Heart left ventricle (tissue), 16 donors: Measurements from ENCODE around the gene TBC1D3B. TPM values are rescaled to one million over a fixed set of nuclear protein-coding genes. Genes with fewer than 3 reads are reported as not detected.

Experiments used
- ATAC-seq, 4 donors: fragments of 200-7000 bp; cut with Tn5 transposase; one replicate each; pipeline ENCODE4 v1.9.1; 2020 to 2022; ENCODE audit warnings: moderate library complexity in 4 of 4, mild to moderate bottlenecking in 3 of 4, moderate number of reproducible peaks in 1 of 4
- DNase-seq, 5 donors: peaks; one replicate each; pipeline ENCODE4 v3.0.0-alpha.2; 2020
- H3K27ac ChIP-seq, 12 donors: fragments of 200-600 bp; sonication (generic) in 4 of 12; one replicate each; pipeline versions ENCODE4 v1.5.0 to v1.8.0; 2016 to 2022; ENCODE audit warnings: mild to moderate bottlenecking in 2 of 12
- H3K27me3 ChIP-seq, 9 donors: fragments of 200-600 bp; sonication (generic) in 2 of 9; one replicate each; pipeline versions ENCODE4 v1.5.1 to v1.8.0; 2016 to 2022; ENCODE audit warnings: mild to moderate bottlenecking in 3 of 9
- H3K36me3 ChIP-seq, 9 donors: fragments of 200-600 bp; sonication (generic) in 2 of 9; one replicate each; pipeline versions ENCODE4 v1.5.0 to v1.8.0; 2018 to 2022; ENCODE audit warnings: mild to moderate bottlenecking in 2 of 9
- H3K4me1 ChIP-seq, 12 donors: fragments of 200-600 bp; sonication (generic) in 4 of 12; one replicate each; pipeline versions ENCODE4 v1.5.0 to v1.8.0; 2016 to 2022; ENCODE audit warnings: mild to moderate bottlenecking in 3 of 12
- H3K4me3 ChIP-seq, 12 donors: fragments of 200-600 bp; sonication (generic) in 4 of 12; one replicate each; pipeline versions ENCODE4 v1.5.0 to v1.8.0; 2017 to 2022; ENCODE audit warnings: mild to moderate bottlenecking in 9 of 12, moderate library complexity in 4 of 12
- H3K9me3 ChIP-seq, 12 donors: fragments of 200-600 bp; sonication (generic) in 4 of 12; one replicate each; pipeline versions ENCODE4 v1.5.0 to v1.8.0; 2016 to 2022; ENCODE audit warnings: mild to moderate bottlenecking in 1 of 12
- CTCF ChIP-seq, 12 donors: fragments of 200-600 bp; sonication (generic) in 4 of 12; IDR thresholded peaks; one replicate each; pipeline versions ENCODE4 v1.5.0 to v1.8.0; 2018 to 2022; ENCODE audit warnings: antibody characterized with exemption in 12 of 12, mild to moderate bottlenecking in 5 of 12
- POLR2A ChIP-seq, 2 donors: fragments of 450-650 bp; IDR thresholded peaks; one replicate each; pipeline ENCODE4 v1.6.1; 2017; ENCODE audit warnings: antibody characterized with exemption in 2 of 2, mild to moderate bottlenecking in 2 of 2, moderate library complexity in 2 of 2
- WGBS, 4 donors: extraction: QIAGEN DNeasy Blood & Tissue Kit in 2 of 4; methylation state at CpG; one replicate each; pipeline versions ENCODE4 v1.1.5 to v1.1.7; 2013 to 2018; 5-methylcytosine and 5-hydroxymethylcytosine counted together
- intact Hi-C, 10 donors: fragments of 100-400 bp; cut with DNase I; formaldehyde crosslinking; loops; one replicate each; pipeline versions ENCODE4 v1.11.1 to v1.14.2; 2022
- polyA plus RNA-seq, 2 donors: library from polyadenylated mRNA; stranded (reverse); fragments of 200-250 nt; gene quantifications; one replicate each; pipeline ENCODE4 v1.2.3, GENCODE V29; 2013
- total RNA-seq, 9 donors: library from RNA; depleted of rRNA in 2 of 9; stranded (reverse); fragments of >200 nt in 2 of 9; fragmentation: NEBNext Ultra II Directional in 3 of 9; extraction: Animal tissue kit (Norgen Biotek cat#: 25700) in 3 of 9; gene quantifications; one replicate each; pipeline versions ENCODE4 v1.1.0 to v1.2.4, GENCODE V29; 2016 to 2023
- donor health status: ischemic (EF 13 %, LVEDD 7.1; RV severe dilation, severe dysfunction).
- donor health status: healthy with polysubstance abuse.
- donor health status: DM: no; HTN: yes; CAD: no.
- donor health status: DM: no; HTN: no; CAD: no.
- donor health status: ischemic (EF 25% LVEDD 6.9; RV normal size, moderate dysfunction).
- donor health status: ischemic (EF 25% LVEDD 5.7; RV mildly dilated, moderate dysfunction).
- donor health status: healthy.
- donor health status: DM: yes; HTN: yes; CAD: no.
- donor health status: ischemic (EF 35%, LVEDD 5.7; RV mildly dilated, moderate dysfunction).
- donor health status: nonischemic (EF 11% LVEDD 7.7; RV severe dilation, severe dysfunction).
- donor health status: DM: yes; HTN: yes; CAD: no.
- donor health status: PGD.
- donor health status: ischemic (EF 29% LVEDD 5.4; RV normal size, mild dysfunction).
- donor health status: nonischemic (EF 23%, LVEDD 6.1; RV moderate dilation, normal function).

The TBC1D3B gene
- total and polyA plus RNA-seq, 11 donors = 0.62 to 3.3 (median 1.4) TPM; not detected in 1

GRCh38 chr17:36152639-36153120 is 23.8 kb downstream of the TBC1D3B start:
- ATAC-seq = no peak
- Histone ChIP-seq H3K36me3 (no peaks in the 10 kb centered on the region), H3K4me3 (no peak overlapping the region), H3K27ac (no peak overlapping the region), H3K27me3 (peaks cover 0 to 37% (median 0%) of the 10 kb centered on the region in 9 donors), H3K4me1 (peaks cover 0 to 9% (median 0%) of the 10 kb centered on the region in 12 donors), H3K9me3 (no peaks in the 10 kb centered on the region)
- 86 to 95% (median 89%) methylated on average over 8 of the region's 8 CpGs for WGBS, 4 donors
- intact Hi-C loops = no loop called here
- TF ChIP-seq POLR2A (IDR thresholded peaks at IDR 0.05) = no peak
- no peak for TF ChIP-seq CTCF (IDR thresholded peaks at IDR 0.05)
- no peak for DNase-seq

- Histone ChIP-seq H3K36me3 (no peaks in the 10 kb centered on the region), H3K9me3 (no peaks in the 10 kb centered on the region), H3K27ac (no peak overlapping the region), H3K27me3 (peaks cover 0 to 37% (median 0%) of the 10 kb centered on the region in 9 donors), H3K4me3 (no peak overlapping the region), H3K4me1 (peaks cover 0 to 9% (median 0%) of the 10 kb centered on the region in 12 donors)
- DNase-seq (no peak), ATAC-seq (no peak)
- intact Hi-C loops = no loop called here
- WGBS, 4 donors = 59 to 64% (median 64%) methylated on average over 4 of the region's 4 CpGs
- TF ChIP-seq CTCF (IDR thresholded peaks at IDR 0.05) = no peak
- no peak for TF ChIP-seq POLR2A (IDR thresholded peaks at IDR 0.05)
Measured at GRCh38 chr17:36151891-36152638, 24.4 kb downstream of the TBC1D3B start.

GRCh38 chr17:36149296-36149820 is 27.1 kb downstream of the TBC1D3B start:
- peaks cover 0 to 9% (median 0%) of the 10 kb centered on the region in 12 donors for H3K4me1 ChIP-seq
- peak overlapping the region in 1 of 12 donors; percentile 7 for H3K27ac ChIP-seq
- 43 to 53% (median 45%) methylated on average over 11 of the region's 11 CpGs for WGBS, 4 donors
- H3K36me3 ChIP-seq = no peaks in the 10 kb centered on the region
- peaks cover 0 to 18% (median 0%) of the 10 kb centered on the region in 9 donors for H3K27me3 ChIP-seq
- intact Hi-C loops = loop anchor here (1.0 to 10.0 kb wide), 11 partner anchors 37 to 335 kb away; partner anchors contain the start of gene ZNHIT3 (in 1 of the 10)
- peak in 2 of 5 donors; percentile 43 to 44 for DNase-seq
- H3K9me3 ChIP-seq = no peaks in the 10 kb centered on the region
- no peak overlapping the region for H3K4me3 ChIP-seq
- TF ChIP-seq CTCF (IDR thresholded peaks at IDR 0.05) (peak in 1 of 12 donors; percentile 41), POLR2A (IDR thresholded peaks at IDR 0.05) (no peak)
- peak in 3 of 4 donors; percentile 50 to 75 (median 64) for ATAC-seq
